Muscle layer of colon (tissue), 2 donors: ENCODE data around the gene CCNB1.
"Not testable (repeated sequence)": the region's sequence is repeated elsewhere in the genome, so short reads cannot be mapped to it uniquely, and the experiment has no call there.

Source experiments
- H3K27ac ChIP-seq: one replicate; pipeline ENCODE4 v1.7.0; 2013; ENCODE audit warnings: low read depth, mild to moderate bottlenecking, low read length, moderate library complexity
- H3K27me3 ChIP-seq, 2 donors: one replicate each; pipeline ENCODE4 v1.7.0; 2013; ENCODE audit warnings: low read length in 2 of 2, mild to moderate bottlenecking in 2 of 2; ENCODE audit not compliant: insufficient read depth in 2 of 2, control insufficient read depth in 1 of 2
- H3K36me3 ChIP-seq: one replicate; pipeline ENCODE4 v1.7.0; 2013; ENCODE audit warnings: mild to moderate bottlenecking, low read length; ENCODE audit not compliant: insufficient read depth
- H3K4me1 ChIP-seq: one replicate; pipeline ENCODE4 v1.7.0; 2013; ENCODE audit warnings: mild to moderate bottlenecking, low read length; ENCODE audit not compliant: insufficient read depth
- H3K4me3 ChIP-seq, 2 donors: one replicate each; pipeline ENCODE4 v1.7.0; 2013; ENCODE audit warnings: low read length in 2 of 2, low read depth in 1 of 2, mild to moderate bottlenecking in 1 of 2, moderate library complexity in 1 of 2
- H3K9ac ChIP-seq: one replicate; pipeline ENCODE4 v1.7.0; 2013; ENCODE audit warnings: low read length
- H3K9me3 ChIP-seq: one replicate; pipeline ENCODE4 v1.7.0; 2013; ENCODE audit warnings: mild to moderate bottlenecking, low read length
- donor health status: abdominal sarcoma.
- donor health status: Adenocarcinoma of cecum.

Gene CCNB1

DNA sequence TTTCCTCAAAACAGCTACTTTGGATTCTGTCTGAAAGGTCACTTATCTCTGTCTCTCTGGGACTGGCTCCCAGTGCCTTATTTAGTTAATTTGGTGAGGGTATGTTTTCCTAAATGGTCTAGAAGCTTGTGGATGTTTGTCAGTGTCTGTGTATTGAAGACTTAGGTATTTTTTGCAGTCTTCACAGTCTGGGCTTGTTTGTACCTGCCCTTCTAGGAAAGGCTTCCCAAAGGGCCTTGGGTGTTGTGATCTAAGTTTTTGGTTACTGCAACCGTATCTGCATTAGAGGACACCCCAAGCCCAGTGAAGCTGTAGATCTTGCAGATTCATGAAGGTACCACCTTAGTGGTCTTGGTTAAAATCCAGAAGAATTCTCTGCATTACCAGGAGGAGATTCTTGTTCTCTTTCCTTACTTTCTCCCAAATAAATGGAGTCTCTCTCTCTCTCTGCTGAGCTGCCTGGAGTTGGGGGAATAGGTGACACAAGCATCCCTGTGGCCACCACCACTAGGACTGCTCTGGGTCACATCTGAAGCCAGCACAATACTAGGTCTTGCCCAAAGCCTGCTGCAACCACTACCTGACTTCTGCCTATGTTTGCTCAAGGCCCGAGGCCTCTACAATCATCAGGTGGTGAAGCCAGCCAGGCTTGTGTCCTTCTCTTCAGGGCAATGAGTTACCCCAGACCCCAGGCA is 17.8 kb upstream of the CCNB1 start:
- no peak overlapping the region for H3K4me3 ChIP-seq
- H3K36me3 ChIP-seq: no peaks in the 10 kb centered on the region
- no peak overlapping the region for H3K27ac ChIP-seq
- H3K9me3 ChIP-seq: no peaks in the 10 kb centered on the region
- no peaks in the 10 kb centered on the region for H3K27me3 ChIP-seq
- no peak overlapping the region for H3K9ac ChIP-seq
- H3K4me1 ChIP-seq: no peaks in the 10 kb centered on the region

DNA sequence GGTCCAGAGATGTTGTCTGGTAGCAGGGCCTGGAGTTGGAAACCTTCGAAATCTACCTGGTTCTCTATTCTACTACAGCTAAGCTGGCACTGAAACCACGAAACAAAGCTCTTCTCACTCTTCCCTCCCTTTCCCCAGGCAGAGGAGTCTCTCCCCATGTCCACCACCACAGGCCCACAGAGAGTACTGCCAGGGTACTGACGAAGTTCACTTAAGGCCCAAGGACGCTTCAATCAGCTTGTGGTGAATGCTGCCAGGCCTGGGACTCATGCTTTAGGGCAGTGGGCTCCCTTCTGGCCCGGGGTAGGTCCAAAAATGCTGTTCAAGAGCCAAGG is 17.3 kb upstream of the CCNB1 start:
- H3K4me3 ChIP-seq: no peak overlapping the region
- no peaks in the 10 kb centered on the region for H3K36me3 ChIP-seq
- no peaks in the 10 kb centered on the region for H3K27me3 ChIP-seq
- no peaks in the 10 kb centered on the region for H3K4me1 ChIP-seq
- H3K9me3 ChIP-seq: no peaks in the 10 kb centered on the region
- no peak overlapping the region for H3K9ac ChIP-seq
- H3K27ac ChIP-seq: no peak overlapping the region

DNA sequence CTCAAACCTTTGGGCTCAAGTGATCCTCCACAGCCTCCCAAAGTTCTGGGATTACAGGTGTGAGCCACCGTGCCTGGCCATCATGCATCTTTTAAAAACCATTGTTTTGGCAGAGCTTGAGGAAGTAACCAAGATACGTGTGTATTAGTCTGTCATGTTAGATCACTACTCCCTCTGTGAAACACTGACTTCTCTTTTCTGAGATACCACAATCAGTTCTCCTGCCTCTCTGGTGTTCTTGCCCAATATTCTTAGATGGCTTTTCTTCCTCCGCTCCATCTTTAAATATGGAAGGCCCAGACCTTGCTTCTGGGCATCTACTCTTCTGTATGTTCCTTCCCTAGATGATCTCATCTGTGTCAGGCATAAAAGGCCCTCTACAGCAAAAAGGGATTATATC is 14.2 kb upstream of the CCNB1 start:
- H3K27ac ChIP-seq: no peak overlapping the region
- no peaks in the 10 kb centered on the region for H3K4me1 ChIP-seq
- no peaks in the 10 kb centered on the region for H3K9me3 ChIP-seq
- H3K9ac ChIP-seq: no peak overlapping the region
- H3K27me3 ChIP-seq: no peaks in the 10 kb centered on the region
- no peaks in the 10 kb centered on the region for H3K36me3 ChIP-seq
- H3K4me3 ChIP-seq: no peak overlapping the region

DNA sequence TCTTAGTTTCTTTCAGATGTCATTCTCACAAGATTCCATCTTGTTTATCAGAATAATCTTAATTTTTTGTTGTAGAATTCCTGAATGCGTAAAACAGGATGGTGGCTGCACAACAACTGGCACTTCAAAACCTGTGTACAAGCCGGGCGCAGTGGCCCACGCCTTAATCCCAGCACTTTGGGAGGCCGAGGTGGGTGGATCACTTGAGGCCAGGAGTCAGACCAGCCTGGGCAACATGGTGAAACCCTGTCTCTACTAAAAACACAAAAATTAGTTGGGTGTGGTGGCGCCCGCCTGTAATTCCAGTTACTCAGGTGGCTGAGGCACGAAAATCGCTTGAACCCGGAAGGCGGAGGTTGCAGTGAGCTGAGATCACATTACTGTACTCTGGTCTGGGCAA is 10.5 kb upstream of the CCNB1 start:
- Histone ChIP-seq H3K27me3 (no peaks in the 10 kb centered on the region), H3K27ac (no peak overlapping the region), H3K9me3 (no peaks in the 10 kb centered on the region), H3K36me3 (no peaks in the 10 kb centered on the region), H3K4me3 (no peak overlapping the region), H3K9ac (no peak overlapping the region), H3K4me1 (no peaks in the 10 kb centered on the region)

DNA sequence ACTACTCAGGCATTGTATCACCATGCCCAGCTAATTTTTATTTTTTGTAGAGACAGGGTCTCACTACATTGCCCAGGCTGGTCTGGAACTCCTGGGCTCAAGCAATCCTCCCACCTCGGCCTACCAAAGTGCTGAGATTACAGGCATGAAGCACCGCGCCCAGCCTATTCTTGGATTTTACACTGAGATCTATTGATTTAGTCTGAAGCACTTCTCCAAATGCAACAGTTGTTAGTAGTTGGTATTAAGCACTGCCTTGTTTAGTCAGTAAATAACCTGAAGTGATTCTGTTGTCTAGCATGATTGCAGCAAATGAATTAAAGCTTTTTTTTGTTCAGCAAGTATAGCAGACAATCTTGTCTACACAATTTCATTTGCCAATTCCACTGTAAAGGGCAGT is 8.9 kb upstream of the CCNB1 start:
- Histone ChIP-seq H3K9me3 (no peaks in the 10 kb centered on the region), H3K27ac (no peak overlapping the region), H3K4me1 (no peaks in the 10 kb centered on the region), H3K27me3 (no peaks in the 10 kb centered on the region), H3K4me3 (no peak overlapping the region), H3K36me3 (no peaks in the 10 kb centered on the region), H3K9ac (no peak overlapping the region)

DNA sequence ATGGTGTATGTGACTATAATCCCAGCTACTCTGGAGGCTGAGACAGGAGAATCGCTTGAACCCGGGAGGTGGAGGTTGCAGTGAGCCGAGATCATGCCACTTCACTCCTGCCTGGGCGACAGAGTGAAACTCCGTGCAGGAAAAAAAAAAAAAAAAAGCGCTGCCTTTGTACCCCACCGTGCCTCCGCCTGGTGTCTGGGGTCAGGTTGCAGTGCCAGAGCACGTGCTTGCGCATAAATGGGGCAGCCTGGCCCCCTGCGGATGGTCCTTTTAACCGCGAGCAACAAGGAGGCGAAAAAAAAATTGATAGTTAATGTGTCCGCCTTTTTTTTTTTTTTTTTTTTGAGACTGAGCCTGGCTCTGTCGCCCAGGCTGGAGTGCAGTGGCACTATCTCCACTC is 6.3 kb upstream of the CCNB1 start:
- Histone ChIP-seq H3K4me1 (no peaks in the 10 kb centered on the region), H3K36me3 (no peaks in the 10 kb centered on the region), H3K9me3 (no peaks in the 10 kb centered on the region), H3K27me3 (no peaks in the 10 kb centered on the region), H3K4me3 (no peak overlapping the region), H3K9ac (no peak overlapping the region), H3K27ac (no peak overlapping the region)

DNA sequence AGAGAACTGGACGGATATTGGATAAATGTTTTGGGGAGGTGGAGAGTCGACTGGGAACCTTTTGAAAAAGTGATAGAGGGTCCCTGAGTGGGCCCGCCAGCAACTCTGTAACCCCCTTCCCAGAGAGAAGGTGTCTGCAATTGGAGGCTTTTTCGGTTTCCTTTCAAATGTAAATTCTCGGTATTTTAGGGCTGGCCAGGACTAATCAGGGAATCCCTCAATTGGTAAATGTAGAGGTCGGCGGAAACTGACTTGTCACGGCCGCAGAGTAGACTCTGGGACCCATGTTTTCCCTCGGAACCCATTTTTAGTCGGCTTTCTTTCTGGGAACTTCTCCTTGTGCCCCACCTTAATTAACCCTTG is 524 bp downstream of the CCNB1 start:
- Histone ChIP-seq H3K27ac (no peak overlapping the region), H3K27me3 (no peaks in the 10 kb centered on the region), H3K9ac (peak overlapping the region; percentile 27), H3K4me3 (peak overlapping the region; percentile 44 to 84), H3K9me3 (no peaks in the 10 kb centered on the region), H3K4me1 (peaks cover 8% of the 10 kb centered on the region), H3K36me3 (no peaks in the 10 kb centered on the region)

DNA sequence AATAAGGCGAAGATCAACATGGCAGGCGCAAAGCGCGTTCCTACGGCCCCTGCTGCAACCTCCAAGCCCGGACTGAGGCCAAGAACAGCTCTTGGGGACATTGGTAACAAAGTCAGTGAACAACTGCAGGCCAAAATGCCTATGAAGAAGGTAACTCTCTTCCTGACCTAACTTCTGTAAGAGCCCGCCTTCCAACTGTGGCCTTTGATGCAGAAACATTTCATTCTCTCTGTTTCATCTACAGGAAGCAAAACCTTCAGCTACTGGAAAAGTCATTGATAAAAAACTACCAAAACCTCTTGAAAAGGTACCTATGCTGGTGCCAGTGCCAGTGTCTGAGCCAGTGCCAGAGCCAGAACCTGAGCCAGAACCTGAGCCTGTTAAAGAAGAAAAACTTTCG is 979 bp downstream of the CCNB1 start:
- Histone ChIP-seq H3K4me3 (peak overlapping the region in 1 of 2 donors; percentile 84), H3K9ac (no peak overlapping the region), H3K4me1 (peaks cover 8% of the 10 kb centered on the region), H3K27ac (no peak overlapping the region), H3K9me3 (no peaks in the 10 kb centered on the region), H3K27me3 (no peaks in the 10 kb centered on the region), H3K36me3 (no peaks in the 10 kb centered on the region)

DNA sequence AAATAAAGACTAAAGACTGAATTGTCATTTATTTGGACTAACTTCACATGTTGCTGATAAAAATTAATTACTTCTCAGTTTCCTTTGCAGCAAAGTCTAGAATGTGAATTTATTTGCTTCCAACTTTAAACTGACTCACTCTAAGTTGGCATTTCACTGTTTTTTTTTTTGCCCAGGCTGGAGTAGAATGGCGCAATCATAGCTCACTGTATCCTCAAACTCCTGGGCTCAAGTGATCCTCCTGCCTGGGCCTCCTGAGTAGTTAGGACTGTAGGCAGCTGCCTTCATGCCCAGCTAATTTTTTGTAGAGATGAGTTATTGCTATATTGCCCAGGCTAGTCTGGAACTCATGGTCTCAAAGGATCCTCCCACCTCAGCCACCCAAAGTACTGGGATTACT is 3.5 kb downstream of the CCNB1 start:
- Histone ChIP-seq H3K4me1 (peaks cover 8% of the 10 kb centered on the region), H3K27ac (no peak overlapping the region), H3K9ac (no peak overlapping the region), H3K4me3 (no peak overlapping the region), H3K9me3 (no peaks in the 10 kb centered on the region), H3K36me3 (no peaks in the 10 kb centered on the region), H3K27me3 (no peaks in the 10 kb centered on the region)

DNA sequence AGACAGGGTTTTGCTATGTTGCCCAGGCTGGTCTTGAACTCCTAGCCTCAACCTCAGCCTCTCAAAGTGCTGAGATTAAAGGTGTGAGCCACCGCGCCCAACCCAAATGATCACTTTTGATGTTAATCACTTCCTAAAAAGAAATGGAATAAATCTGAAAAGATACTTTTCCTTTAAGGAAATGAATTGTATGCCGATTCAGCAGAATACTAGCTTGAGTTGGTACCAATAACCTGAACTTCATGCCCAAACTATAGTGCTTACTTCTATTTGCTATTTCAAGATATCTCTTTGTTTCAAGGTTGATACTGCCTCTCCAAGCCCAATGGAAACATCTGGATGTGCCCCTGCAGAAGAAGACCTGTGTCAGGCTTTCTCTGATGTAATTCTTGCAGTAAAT is 4.0 kb downstream of the CCNB1 start:
- H3K4me3 ChIP-seq: no peak overlapping the region
- no peaks in the 10 kb centered on the region for H3K27me3 ChIP-seq
- H3K9me3 ChIP-seq: no peaks in the 10 kb centered on the region
- H3K4me1 ChIP-seq: peaks cover 8% of the 10 kb centered on the region
- H3K36me3 ChIP-seq: no peaks in the 10 kb centered on the region
- no peak overlapping the region for H3K27ac ChIP-seq
- H3K9ac ChIP-seq: no peak overlapping the region

DNA sequence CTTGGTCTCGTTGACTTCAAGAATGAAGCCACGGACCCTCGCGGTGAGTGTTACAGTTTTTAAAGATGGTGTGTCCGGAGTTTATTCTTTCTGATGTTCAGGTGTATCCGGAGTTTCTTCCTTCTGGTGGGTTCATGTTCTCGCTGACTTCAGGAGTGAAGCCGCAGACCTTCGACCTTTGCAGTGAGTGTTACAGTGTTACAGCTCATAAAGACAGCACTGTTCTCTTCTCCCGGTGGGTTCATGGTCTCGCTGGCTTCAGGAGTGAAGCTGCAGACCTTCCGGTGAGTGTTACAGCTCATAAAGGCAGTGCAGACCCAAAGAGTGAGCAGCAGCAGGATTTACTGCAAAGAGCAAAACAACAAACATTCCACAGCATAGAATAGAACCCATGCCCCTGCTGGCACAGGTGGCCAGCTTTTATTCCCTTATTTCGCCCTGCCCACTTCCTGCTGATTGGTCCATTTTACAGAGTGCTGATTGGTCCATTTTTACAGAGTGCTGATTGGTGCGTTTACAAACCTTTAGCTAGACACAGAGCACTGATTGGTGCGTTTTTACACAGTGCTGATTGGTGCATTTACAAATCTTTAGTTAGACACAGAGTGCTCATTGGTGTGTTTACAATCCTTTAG is 14.8 kb downstream of the CCNB1 start:
- H3K9ac ChIP-seq, H3K4me1 ChIP-seq, H3K27ac ChIP-seq, H3K9me3 ChIP-seq, H3K27me3 ChIP-seq, H3K36me3 ChIP-seq, H3K4me3 ChIP-seq: not testable (repeated sequence)

DNA sequence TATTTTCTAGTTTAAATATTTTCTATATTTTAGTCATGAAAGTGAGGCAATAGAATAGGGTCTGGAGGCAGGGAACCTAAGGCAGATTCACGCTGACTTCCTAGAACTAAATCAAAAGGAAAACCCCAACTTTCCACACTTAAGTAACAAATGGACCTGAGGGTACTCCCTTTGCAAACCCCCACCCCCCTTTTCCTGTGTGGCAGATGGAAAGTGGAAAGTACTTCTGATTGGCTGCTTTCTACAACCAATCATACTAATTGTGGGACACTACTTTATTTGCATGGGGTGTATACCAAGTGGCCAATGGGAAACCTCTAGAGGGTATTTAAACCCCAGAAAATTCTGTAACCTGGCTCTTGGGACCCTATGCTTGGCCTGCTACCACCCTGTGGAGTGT is 17.7 kb downstream of the CCNB1 start:
- H3K4me3 ChIP-seq: no peak overlapping the region
- no peak overlapping the region for H3K27ac ChIP-seq
- no peaks in the 10 kb centered on the region for H3K9me3 ChIP-seq
- H3K27me3 ChIP-seq: no peaks in the 10 kb centered on the region
- H3K4me1 ChIP-seq: peaks cover 1% of the 10 kb centered on the region
- no peaks in the 10 kb centered on the region for H3K36me3 ChIP-seq
- no peak overlapping the region for H3K9ac ChIP-seq
